Activated CD4-positive, alpha-beta T cell treated with anti-CD3 and anti-CD28 coated beads for 1 hour (primary cell): ENCODE results near the gene EXT2.

Experiments used
- DNase-seq: peaks from one replicate; pipeline ENCODE4 v3.0.0-alpha.2; 2020

Gene EXT2

DNA sequence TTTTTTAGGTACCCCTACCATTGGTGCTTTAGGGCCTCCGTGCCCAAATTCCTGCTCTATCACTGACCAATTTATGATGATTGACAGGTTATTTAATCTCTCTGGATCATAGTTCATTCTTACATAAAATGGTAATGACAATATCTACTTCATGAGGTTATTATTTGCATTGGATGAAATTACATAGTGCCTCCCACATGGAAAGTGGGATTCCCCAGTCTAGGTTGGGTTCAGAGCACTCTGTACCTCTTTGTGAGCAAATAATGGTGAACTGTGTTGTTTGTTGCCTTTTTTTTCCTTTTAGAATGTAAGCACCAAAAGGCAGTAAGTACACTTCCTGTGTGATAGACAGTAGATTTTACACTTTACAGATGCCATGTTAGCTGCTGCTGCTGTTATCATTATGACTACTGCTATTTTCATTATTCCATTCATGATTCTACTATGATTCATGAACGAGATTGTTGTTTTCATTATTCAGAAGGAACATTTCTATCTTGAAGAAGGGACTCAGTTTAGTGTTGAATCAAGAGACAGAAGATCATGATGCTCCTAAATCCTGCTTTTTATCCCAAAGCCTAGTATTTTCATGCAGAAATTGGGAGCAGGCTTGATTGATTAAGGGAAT lies 113.6 kb downstream of the EXT2 start:
- DNase-seq: no peak

DNA sequence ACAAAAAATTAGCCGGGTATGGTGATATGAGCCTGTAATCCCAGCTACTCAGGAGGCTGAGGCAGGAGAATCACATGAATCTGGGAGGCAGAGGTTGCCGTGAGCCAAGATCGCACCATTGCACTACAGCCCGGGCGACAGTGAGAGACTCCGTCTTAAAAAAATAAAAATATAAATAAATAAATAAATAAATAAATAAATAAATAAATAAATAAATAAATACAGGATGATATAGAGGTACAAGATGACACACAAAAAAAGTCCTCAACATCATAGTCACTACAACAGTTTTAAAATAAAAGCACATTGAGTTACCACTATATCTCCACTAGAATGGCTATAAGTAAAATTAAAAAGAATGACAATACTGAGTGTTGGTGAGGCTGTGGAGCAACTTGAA lies 116.7 kb downstream of the EXT2 start:
- no peak for DNase-seq

DNA sequence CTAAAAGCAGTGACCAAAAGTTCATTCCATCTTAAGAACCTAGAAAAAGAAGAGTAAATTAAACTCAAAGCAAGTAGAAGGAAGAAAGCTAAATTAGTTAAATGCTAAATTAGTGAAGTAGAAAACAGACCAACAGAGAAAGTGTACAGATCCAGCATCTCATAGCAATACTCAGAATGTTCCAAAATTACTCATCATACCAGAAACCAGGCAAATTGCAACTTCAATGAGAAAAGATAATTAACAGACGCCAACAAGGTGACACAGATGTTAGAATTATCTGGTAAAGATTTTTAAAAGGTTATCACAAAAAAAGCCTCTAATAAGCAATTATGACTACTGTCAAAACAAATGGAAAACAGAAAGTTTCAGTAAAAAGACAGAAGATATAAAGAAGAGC lies 117.7 kb downstream of the EXT2 start:
- DNase-seq: no peak

DNA sequence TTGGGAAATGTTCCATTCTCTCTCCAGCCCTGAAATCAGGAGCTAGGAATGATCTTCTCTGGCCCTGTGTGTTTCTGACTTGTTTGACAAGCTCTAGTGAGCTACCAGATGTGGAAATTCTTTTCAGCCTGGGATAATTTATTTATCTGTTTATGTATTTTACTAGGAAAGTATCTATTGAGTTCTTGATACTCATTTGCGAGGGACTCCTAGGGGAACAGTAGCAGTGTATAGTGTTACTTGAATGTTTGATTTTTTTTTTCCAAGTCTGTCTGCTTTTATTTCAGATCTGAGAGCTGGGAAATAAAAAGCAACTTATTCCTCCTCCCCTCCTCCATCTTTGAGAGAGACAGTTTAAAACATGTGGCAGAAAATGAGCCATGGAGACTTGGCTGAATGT lies 122.0 kb downstream of the EXT2 start:
- DNase-seq: no peak

DNA sequence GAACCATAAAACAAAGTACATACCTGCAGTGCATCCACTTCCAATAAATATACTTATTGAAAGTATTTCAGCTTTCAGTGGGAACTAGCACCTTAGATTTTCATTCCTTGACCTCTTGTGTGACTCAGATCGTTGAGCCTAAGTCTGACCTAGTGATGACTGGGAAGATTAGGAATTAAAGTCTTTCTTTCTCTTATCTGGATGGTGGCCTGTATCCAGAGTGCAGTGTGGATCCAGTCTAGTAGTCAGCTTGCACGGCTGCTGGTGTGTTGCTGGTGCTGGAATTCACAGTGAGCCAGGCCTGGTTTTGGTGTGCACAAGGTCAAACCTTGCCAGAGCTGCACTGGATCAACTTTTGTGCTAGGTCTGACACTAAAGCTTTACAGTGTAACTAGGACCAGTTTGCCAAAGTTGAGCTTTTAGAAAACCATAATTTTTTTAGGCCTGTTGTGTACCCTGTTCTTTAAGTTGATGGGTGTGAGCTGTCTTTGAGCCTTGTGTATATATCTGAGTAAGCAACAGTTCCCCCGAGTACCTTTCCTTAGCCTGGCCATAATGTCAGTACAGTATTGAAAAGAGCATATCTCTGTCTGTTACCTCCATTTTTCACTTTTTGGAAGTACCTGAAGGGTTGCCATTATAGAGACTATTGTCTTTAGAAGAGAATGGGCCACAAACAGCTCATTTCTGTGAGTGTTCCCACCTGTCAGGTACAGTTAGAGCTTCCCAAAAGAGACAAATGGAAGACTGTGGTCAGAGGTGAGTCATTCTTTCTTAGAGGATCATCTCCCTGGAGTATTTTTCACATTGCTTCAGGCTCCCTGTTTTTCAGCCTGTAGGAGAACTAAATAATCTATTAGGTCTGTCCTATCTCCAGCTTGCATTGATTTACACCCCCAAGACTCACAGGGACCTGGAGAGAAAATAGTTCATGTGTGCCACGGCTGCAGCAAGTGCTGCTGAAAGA lies 124.6 kb downstream of the EXT2 start:
- no peak for DNase-seq

DNA sequence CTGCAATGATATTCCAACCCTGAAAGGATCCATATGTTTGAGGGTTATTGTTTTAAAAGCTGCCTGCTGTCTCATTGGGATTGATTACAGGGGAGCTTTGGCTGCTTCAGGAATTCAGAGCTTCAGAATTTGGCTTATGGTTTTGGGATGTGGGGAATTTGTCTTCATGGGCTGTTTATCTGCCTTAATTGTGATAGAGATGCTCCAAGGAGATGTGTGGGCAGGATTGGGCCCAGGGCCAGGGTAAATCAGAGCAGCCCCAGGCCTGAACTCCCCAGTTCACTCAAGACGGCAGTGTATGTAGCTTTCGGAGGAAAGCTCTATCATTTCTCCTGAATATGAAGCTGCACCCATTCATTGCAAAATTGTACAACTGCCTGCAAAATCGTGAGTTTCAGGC lies 126.0 kb downstream of the EXT2 start:
- DNase-seq: no peak

DNA sequence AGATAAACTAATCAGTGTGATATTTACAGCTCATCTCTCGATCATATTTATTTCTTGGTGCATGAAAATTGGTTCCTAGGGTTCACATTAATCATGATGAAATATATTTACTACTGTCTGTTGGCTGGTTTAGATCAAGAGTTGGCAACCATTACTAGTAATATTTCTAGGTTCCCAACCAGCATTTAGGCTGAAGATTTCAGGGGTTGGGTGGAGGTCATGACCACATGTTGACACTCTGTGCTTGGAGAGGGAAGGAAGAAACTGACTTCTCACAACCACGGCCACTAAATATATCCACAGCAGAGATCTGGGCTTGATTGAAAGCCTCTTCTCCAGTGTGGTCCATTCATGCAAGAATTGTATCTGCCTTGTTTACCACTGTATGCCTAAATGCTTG lies 126.5 kb downstream of the EXT2 start:
- DNase-seq: no peak

DNA sequence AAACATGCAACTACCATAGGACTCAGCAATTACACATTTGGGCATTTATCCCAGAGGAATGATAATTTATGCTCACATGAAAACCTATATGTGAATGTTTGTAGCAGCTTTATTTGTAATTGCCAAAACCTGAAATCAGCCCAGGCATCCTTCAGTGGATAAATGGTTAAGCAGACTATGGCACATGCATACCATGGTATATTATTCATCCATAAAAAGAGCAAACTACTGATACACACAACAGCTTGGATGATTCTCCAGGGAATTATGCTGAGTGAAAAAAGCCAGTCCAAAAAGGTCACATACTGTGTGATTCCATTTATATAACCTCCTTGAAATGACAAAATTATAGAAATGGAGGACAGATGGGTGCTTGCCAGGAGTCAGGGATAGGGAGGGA lies 127.8 kb downstream of the EXT2 start:
- DNase-seq: no peak

DNA sequence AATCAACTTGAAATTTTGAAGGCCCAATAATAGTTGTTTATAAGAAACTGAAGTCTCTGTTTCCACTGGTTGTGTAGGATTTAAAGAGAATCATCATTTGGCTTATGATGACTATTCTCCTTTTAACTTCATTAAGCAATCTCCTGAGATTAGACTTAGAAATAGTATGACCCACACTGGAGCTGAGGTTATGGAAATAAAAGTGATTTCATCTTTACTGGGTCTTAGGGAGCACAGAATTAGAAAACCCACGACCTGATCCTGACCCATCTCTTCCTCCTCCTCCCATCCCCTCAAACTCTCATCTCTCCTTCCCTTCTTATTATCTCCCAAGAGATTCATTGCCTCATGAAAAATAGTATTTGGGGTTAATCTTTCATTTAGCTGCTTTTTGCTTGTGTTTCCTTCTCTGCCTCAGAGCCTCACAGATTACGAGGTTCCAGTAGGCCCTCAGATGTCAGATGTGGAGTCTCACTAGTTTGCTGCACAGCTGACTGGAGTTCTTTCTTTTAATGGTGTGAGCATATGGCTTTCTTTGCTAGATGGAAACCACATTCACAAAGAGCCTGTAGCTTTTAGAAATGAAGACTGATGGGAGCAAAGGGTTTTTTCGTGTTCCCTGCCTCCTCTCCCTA lies 129.5 kb downstream of the EXT2 start:
- no peak for DNase-seq

DNA sequence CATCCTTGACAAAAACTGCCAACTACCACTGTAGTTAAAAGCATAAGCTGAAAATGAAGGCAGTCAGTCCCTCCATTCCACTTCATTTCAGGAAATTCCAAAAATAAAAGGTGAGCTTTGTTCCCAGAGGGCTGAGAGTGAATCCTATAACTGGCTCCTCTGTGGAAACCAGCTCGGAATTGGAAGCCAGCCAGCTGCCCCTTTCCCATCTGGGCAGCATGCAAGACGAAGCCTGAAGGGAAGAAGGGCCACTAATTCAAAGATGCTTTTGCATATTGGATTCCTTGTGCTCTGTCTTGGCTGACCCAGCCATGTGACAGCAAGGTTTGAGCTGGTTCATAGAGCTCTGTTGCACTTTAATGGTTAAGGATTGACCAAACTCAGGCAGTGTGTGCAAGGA lies 131.0 kb downstream of the EXT2 start:
- no peak for DNase-seq

DNA sequence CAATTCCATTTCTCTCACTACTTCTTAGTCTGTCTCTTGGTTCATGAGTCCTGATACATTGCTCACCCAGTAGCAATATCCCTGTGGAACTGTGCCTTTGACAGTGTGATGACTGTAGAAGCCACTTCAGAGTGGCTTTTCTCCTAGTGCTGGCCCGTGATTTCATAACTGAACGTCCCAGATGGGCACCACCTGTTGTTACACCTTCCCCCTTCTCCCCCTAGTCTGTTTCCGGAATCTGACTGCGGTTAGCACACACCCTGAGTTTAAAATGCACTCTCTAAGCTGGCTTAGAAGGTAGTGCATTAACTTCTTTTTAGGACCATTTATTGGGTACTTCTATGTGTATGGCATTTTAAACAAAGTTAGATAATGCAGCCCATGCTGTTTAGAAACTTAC lies 131.5 kb downstream of the EXT2 start:
- no peak for DNase-seq

DNA sequence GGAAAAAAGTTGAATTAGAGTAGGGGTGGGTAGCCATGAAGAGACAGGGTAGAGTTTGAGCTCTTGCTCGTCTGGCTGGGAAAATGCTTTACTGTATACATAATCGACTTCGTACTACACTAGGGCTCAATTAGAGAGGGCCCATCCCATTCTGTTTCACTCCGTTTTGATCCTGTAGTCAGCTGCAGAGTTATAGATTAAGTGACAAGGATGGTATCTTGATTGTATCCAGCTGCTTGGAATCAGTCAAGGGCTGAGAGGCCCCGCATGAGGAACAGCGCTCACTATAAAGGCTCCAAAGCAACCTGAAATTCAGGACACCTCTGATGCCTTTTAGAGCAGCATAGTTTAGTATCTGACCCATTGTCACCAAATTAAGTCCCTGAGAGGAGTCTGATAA lies 132.9 kb downstream of the EXT2 start:
- DNase-seq: no peak

DNA sequence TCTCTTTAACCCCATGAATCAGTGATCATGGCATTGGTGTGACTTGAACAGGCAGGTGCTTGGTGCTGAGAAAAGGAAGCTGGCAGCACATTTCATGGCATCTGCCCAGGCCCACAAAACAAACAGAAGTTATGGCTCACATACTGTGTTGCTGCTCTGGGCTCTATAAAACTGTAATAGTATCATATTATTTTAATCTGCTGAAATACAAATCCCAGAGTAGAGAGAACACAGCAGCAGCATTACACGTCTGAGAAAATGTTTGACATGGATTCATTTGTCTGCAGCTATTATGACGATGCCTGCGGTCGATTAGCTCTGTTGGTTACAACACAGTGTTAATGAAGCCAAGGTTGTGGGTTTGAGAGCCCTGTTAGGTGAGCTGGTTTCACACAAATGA lies 133.6 kb downstream of the EXT2 start:
- DNase-seq: no peak

DNA sequence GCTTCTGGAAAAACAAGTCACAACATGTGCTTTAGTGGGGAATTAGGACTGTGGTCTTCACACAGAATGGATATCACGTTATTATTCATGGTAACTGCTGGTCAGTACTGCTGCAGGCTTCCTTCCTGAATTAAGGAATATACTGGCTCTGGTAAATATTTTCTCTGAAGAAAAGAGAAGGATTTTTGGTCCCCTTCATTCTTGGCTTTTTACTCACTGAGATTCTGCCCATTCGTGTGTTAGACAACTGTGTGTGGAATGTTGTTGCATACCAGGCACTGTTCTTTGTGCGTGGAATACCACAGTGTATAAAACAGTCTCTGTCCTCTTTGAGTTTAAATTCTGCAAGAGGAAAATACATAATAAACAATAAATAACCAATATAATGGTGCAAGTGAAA lies 134.1 kb downstream of the EXT2 start:
- DNase-seq: no peak

DNA sequence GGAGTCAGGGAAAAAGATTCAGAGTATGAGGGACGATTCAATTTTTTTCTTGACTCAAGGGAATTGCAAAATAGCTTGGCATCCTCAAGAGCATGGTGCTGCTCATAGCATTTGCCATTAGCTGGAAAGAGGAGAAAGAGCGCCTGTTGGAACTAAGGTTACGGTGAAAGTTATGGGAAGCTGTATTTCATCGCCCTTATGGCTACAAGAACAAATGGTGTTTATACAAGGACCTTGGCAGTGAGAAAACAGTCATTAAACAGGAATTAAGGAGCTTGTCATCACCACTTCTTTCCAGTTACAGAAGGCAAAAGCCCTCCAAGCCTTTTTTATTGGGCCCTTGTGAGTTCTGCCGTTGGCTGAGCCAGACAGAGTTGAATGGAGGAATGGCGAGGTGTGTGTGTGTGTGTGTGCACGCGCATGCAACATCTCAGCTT lies 140.3 kb downstream of the EXT2 start:
- no peak for DNase-seq

DNA sequence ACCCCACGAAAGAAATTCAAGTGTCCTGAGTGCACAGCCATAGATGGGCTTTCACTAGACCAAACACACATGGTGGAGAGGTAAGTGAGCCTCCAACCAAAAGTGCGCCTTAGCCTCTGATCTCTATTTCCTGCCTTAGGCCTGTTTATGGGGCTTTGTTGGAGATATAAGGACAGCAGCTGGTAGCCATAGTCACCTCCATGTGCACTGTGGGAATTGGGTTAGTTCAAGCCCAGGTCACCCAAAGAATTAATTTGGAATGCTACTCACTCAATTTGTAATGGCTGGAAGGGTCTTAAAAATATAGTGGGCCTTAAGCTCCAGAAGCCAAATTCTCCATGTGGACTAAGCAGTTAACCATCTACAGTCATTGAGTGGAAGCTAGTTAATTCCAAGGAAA lies 140.8 kb downstream of the EXT2 start:
- DNase-seq: no peak

DNA sequence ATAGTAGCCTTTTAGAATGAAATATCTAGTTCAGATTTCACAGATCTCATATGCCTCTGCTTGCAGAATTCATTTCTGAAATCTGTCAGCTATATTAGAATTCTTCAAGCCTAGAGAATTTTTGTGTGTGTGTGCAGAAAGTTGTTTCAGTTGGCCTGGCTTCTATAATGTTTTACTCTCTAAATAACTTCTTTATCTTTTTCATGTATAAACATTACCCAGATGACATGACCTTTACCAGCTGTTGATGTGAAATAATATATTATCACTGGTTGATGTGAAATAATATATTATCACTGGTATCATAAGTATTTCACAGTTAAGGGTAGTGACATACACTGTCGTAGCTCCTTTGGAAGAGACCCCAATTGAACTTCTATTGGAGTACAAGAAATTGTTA lies 141.7 kb downstream of the EXT2 start:
- no peak for DNase-seq

DNA sequence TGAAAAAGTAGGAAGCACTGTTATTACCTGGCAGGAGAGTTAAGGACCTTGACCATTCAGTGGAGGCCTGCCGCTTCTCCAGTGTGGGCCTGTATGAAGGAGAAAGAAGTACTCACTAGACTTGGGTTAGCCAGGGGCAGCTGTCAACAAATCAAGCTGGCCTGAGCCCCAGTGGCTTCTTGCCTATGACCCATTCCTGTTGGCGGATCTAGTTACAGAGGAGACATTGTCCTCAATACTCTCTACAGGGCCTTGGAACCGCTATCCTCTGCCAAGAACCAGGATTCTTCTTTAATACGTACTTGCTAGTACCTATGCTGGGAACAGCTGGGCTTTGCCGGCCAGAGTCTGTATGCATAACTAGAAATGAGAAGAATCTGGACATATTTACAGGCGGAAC lies 146.4 kb downstream of the EXT2 start:
- no peak for DNase-seq

DNA sequence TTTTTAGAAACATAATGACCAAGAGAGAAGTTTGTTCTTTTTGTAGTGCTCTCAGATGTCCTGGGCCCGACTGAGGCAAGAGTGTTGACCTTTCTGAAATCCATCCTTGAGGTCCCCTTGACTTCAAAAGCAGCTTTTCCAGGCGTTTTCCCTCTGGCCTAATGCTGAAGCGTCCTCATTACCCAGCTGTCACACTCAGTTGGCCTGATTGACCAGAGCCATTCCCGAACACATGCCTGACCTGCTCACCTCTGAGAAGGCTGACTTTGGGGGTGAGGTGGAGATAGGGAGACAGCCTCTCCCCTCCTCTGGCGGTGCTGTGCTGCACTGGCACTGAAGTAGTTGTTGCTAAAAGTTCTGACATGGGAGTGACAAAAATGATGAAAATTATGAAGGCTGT lies 147.6 kb downstream of the EXT2 start:
- DNase-seq: no peak

DNA sequence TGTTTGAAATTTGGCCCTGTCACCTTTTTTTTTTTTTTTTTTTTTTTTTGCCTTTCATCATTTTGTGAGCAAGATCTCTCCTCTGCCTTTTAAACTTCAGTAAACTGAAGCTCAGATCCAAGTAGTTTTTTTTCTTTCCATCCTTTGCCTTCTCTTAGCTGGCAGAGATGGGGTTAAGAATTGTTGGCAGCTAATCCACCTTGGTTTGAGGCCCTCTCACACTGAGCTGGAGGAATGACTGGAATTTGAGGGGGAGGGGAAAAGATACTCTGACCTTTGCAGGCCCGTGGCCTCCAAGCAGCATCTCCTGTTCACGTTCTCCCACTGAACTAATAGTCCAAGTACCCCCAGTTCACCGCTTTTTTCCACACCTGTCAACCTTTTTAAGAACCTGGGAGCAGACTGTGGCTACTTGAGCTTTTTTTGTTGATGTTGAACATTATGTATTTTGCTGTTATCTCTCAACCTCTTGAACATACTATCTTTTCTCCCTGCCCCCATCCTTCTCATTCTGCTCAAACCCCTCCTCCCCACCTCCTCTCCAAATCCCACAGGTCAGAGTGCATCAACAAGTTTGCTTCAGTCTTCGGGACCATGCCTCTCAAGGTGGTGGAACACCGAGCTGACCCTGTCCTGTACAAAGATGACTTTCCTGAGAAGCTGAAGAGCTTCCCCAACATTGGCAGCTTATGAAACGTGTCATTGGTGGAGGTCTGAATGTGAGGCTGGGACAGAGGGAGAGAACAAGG lies 148.3 kb downstream of the EXT2 start:
- no peak for DNase-seq

DNA sequence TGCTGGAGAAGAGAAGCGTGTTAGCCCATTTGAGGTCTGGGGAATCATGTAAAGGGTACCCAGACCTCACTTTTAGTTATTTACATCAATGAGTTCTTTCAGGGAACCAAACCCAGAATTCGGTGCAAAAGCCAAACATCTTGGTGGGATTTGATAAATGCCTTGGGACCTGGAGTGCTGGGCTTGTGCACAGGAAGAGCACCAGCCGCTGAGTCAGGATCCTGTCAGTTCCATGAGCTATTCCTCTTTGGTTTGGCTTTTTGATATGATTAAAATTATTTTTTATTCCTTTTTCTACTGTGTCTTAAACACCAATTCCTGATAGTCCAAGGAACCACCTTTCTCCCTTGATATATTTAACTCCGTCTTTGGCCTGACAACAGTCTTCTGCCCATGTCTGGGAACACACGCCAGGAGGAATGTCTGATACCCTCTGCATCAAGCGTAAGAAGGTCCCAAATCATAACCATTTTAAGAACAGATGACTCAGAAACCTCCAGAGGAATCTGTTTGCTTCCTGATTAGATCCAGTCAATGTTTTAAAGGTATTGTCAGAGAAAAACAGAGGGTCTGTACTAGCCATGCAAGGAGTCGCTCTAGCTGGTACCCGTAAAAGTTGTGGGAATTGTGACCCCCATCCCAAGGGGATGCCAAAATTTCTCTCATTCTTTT lies 149.3 kb downstream of the EXT2 start:
- no peak for DNase-seq

DNA sequence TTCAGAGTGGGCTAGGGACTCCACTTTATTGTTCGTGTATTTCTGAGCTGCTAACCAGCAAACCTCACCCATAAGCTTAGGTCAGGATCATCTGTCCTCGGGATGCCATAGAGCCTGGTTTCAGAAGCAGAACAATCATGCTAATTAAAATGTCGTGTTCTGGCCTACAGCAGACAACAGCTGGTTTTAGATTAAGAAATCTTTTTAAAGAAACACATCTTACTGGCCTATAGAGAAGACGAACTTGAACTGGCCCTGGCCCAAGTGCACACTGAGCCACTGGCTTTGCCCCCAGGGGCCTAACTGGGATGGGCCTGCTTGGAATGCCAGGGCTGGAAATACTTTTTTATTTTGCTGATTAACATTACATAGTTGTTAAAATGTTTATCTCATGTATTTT lies 151.2 kb downstream of the EXT2 start:
- no peak for DNase-seq

DNA sequence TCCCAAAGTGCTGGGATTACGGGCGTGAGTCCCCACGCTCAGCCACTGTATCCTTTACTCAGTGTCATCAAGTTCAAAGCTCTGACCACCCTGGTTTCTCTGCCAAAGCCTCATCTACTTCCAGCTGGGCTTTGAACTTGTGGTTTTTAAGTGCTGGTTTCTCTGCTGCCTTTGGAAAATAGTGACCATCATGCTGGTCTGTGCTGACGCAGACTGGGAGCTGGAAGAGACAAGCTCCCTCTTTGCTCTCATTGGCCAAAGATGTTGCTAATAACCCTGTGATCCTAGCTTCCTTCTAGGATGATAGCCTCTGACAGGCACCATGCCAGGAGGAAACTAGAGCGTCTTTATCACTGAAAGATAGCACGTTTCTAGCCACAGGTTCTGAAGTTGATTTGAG lies 152.0 kb downstream of the EXT2 start:
- DNase-seq: no peak
